GM12892 (cell line): Measurements from ENCODE around the gene PRELID1.

Experiments
- POLR2A ChIP-seq: IDR thresholded peaks from 2 replicates; pipeline ENCODE4 v1.6.1; 2011; ENCODE audit warnings: low read depth, low read length, control low read depth
- POLR2AphosphoS5 ChIP-seq: IDR thresholded peaks from 2 replicates; pipeline ENCODE4 v1.6.1; 2011; ENCODE audit warnings: low read depth, low read length, control low read depth
- TAF1 ChIP-seq: IDR thresholded peaks from 2 replicates; pipeline ENCODE4 v1.6.1; 2011; ENCODE audit warnings: low read depth, mild to moderate bottlenecking, control low read depth, low read length, borderline replicate concordance

DNA sequence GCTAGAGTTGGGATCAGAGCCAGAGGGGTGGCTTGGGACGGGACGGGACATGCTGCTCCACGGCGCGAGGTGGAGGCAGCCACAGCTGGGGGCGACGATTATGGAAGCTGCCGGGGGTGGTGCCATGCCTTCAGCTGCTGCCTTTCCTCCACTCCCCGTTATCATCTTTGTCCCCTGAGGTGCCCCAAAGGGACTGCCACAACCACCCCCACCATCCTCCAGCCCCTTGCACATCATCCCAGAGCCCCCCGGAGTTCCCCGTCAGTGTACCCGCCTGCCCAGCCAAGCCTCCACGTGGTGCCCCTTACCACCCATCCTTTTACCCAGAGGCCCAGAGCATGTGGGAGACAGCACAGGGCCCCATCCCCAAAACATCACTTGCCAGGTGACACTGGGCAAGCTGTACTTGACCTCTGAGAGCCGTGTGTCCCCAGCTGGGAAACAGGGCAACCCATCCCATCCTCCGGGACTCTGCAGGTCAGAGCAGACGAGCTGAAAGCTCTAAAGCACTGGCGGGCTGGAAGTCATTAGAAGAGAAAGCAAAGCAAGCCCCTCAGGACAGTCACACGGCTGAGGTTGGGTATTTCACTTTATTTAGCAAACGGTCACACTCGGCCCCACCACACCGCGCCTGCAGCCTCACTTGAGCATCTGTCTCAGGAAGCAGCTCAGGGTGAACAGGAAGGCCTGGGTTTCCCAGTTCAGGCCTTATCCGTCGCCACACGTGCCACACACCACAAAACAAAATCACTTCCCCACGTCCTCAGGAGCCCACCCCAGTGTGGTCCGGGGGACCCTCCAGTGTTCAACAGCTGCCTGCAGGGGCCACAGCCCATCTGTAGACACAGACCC is 27.6 kb downstream of the PRELID1 start:
- TF ChIP-seq POLR2AphosphoS5 = peak; percentile 18; the same call in 1 of the 2 replicates
- no peak for TF ChIP-seq POLR2A
- no peak for TF ChIP-seq TAF1
